ENCODE results near the gene ARAF.
"Not testable (repeated sequence)": the region's sequence is repeated elsewhere in the genome, so short reads cannot be mapped to it uniquely, and the experiment has no call there.

Gene ARAF

GRCh38 chrX:47560934-47561658 lies at the start of gene ARAF:
Gene ARAF, plus strand, starts transcription at chrX:47561205. Its CDS starts 1,763 bp downstream, at chrX:47562968.
- peak; percentile 90 for DNase-seq

DNA sequence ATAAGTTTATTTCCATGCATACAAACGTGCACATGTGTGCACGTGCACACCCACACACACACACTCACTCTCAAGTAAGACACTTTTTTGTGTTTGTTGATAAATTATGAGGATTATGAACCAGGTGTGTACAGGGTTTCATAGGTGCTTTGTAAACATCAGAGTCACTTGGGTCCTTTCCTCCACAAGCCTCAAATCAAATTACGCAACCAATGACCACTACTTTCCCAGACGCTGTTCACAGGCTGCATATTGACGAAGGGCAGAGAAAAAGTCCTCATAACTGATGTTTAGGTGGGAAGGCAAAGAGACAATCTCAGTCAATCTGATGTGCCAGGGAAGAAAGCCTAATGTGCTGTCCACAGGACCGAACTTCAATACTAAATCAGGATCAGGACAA lies 48.6 kb upstream of the ARAF start:
- DNase-seq = not testable (repeated sequence)

DNA sequence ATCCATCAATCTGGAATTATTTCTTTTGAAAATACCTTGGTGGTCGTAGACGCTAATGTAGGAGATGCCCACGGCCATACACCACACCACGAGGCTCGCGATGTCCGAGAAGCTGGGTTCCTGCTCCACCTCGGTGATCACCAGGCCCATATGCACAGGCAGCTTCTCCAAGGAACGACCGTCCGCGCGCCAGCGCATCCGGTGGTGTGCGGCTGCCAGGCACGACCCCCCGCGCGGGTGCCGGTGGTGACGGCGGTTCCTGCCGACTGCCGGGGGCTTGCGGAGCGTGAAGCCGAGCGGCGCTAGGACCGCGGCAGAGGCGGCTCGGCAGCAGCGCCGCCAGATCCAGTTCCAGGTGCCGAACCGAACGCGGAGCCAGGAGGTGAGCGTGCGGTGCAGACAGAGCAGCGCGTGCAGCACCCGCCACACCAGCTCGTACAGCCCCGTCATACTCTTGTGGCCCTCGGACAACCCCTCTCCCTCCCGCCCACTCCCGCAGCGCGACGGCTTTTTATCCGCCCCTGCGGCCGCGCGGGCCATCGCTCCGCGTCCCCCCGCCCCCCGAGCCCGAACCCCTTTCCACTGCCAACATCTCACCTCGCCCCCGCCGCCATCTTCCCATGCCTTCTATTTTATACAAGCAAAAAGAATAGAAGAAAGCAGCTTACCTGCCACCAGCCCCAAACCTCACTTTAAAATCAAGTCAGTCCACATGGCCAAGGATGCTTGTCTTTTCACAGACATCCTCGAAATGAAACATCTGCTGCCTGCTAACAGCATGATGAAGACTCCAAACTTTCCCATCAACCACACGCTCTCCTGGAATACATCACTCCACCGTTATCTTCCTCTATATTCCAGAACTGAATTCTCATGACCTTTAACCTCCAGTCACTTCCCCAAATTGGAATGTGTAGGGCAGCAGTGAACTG lies 47.7 kb upstream of the ARAF start:
- not testable (repeated sequence) for DNase-seq

DNA sequence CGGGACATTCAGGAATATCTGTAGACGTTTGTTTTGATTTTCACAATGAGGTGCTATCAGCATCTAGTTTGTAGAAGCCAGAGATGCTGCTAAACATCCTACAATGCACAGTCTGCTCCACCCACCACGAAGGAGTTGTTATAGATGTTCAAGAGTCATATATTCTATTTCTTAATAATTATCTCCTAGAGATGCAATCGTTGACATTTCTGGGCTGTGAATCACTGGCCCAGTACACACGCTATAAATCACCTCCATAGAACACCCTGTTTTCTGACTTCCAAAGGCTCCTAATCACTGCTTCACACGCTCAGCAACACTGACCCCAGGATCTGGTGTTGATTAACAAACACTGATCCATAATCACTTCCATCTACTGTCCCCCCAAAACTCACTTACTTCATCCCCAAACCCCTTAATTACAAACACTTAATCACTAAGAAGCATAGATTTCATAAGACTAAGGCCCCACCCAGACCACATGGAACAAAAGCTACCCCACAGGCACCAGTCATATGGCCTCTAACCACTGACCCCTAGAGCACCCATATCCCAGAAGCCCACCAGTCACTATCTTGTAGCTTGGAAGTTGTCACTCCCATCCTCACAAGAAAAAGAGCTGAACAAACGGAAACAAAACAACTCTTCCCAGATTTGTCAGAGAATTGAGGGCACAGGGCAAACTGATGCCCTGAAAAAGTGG lies 46.3 kb upstream of the ARAF start:
- no peak for DNase-seq

DNA sequence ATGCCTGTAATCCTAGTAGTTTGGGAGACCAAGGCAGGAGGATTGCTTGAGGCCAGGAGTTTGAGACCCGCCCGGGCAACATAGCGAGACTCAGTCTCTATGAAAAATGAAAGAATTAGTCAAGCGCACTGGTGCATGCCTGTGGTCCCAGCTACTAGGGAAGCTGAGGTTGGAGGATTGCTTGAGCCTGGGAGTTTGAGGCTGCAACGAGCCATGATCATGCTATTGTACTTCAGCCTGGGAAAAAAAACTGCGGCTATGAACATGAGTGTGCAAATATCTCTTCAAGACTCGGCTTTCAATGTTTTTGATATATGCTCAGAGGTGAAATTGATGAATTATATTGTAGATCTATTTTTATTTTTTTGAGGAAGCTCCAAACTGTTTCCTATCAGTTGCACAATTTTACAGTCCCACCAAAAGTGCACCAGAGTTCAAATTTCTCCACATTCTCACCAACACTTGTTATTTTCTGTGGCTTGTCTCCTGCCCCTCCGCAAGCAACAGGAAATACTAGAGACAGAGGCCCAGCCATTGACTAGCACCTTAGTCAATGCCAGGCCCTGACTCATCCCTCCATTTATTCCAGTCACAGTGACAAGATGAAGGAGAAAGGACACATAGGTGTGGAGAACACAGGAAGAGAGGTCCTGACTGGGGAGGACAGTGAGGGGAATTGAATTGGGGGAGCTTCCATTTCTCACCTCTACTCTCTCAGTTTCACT lies 44.9 kb upstream of the ARAF start:
- no peak for DNase-seq

DNA sequence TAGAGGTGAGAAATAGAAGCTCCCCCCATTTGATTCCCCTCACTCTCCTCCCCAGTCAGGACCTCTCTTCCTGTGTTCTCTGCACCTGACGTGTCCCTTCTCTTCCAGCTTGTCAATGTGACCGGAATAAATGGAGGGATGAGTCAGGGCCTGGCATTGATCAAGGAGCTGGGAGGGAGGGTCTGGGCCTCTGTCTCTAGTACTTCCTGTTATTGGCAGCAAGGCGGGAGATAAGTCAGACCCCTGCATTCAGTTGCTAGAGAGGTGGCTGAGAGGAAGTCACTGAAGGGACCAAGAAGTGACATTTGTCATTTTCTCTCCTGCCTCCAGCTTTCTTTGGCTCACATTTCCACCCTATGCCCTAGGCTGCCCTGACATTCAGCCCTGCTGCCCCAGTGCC lies 42.9 kb upstream of the ARAF start:
- no peak for DNase-seq

DNA sequence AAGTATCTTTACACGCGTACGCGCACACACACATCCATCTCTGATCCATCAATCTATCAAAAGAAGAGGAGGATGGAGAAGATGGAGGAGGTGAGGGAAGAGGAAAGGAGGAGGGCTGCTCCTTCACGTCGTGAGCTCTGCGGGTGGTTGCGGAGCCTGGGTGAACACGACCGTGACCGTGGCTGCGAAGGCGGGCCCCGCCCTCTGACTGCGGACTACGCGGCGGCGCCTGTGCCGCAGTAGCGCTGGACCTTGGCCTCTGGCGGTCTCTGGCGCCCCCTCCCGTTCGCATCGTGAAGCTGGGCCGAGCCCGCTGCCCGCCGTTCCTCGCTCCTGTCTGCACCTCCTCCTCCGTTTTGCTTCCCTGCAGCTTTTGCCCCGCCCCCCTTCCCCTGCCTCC lies 37.7 kb upstream of the ARAF start:
- peak; percentile 54 for DNase-seq

GRCh38 chrX:47523713-47524166 lies 37.3 kb upstream of the ARAF start:
- no peak for DNase-seq

DNA sequence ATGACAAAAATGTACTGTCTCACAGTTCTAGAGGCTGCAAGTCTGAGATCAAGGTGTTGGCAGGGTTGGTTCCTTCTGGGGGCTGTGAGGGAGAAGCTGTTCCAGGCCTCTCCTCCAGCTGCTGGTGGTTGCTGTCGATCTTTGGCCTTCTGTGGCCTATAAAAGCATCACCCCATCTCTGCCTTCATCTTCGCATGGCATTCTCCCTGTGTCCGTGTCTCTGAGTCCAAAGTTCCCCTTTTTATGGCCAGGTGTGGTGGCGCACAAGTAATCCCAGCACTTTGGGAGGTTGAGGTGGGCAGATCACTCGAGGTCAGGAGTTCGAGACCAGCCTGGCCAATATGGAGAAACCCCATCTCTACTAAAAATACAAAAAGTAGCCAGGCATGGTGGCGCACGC lies 31.5 kb upstream of the ARAF start:
- no peak for DNase-seq

DNA sequence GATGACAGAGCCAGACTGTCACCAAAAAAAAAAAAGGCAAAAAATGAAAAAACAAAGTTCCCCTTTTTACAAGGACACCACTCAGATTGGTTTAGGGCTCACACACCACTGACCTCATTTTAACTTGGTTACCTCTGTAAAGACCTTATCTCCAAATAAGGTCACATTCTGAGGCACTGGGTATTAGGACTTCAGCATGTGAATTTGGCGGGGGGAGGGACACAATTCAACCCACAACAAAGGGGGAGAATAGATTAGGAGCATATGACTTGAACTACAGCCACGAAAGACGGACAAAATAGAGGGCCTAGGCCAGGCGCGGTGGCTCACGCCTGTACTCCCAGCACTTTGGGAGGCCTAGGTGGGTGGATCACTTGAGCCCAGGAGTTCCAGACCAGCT lies 31.0 kb upstream of the ARAF start:
- no peak for DNase-seq

GRCh38 chrX:47539860-47540259 lies 21.1 kb upstream of the ARAF start:
- no peak for DNase-seq

DNA sequence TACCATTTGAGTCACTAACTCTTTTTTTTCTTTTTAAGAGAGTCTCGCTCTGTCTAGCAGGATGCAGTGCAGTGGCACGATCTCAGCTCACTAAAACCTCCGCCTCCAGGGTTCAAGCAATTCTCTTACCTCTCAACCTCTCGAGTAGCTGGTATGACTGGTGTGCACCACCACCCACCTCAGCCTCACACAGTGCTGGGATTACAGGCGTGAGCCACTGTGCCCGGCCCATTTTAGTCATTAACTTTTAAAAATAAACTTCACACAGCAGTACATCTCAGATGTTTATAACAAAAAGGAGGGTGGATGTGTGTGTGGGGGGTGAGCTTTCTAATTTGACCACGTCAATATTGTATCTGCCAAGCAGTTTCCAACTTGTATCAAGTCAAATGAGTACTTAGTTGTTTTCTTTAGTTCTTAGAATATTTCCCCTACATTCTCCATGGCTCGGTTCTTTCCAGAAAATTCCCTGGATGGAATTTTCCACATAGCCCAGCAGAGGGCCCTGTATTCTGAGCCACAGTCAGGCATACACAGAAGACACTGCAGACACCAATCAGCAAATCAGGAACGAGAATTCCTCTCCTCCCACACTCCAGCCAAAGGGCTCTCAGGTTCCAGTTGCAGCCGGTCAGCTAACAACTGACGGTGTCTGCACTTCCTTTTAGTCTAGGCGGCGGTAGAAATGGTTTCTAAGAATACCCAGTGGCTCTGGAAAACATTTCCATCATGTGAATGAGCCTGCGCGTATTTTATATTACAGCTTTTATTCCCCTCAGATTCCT lies 20.1 kb upstream of the ARAF start:
- peak; percentile 62 for DNase-seq

- DNase-seq = no peak
Observed at GRCh38 chrX:47543496-47543895, 17.5 kb upstream of the ARAF start.

DNA sequence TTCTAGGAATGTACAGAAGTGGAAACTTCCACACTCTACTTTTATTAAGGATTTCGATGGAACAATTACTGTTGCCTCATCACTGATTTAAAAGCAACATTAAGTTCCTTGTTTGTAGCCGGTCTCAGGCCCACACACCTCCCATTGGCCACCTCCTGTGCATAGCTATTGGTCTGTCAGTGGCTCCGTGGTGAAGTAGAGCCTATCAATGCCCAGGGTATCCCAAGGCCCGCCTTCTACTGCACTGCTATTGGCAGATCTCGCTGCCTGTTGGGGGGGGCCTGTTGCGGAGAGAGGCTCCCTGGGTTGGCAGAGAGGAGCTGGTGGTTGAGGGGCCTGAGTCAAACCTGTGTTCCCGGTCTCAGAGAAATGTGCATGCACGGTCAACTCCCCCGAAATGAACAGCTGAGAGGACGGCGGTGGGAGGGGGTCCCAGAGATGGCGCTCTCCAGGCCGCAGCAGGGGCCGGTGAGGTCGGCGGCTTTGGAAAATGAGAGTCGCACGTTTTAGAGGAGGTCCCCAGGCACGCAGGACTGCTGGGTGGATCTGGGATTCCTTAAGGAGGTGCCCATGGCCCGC lies 4.9 kb upstream of the ARAF start:
- DNase-seq = peak; percentile 84

GRCh38 chrX:47558436-47558835 lies 2.6 kb upstream of the ARAF start:
- DNase-seq = no peak

DNA sequence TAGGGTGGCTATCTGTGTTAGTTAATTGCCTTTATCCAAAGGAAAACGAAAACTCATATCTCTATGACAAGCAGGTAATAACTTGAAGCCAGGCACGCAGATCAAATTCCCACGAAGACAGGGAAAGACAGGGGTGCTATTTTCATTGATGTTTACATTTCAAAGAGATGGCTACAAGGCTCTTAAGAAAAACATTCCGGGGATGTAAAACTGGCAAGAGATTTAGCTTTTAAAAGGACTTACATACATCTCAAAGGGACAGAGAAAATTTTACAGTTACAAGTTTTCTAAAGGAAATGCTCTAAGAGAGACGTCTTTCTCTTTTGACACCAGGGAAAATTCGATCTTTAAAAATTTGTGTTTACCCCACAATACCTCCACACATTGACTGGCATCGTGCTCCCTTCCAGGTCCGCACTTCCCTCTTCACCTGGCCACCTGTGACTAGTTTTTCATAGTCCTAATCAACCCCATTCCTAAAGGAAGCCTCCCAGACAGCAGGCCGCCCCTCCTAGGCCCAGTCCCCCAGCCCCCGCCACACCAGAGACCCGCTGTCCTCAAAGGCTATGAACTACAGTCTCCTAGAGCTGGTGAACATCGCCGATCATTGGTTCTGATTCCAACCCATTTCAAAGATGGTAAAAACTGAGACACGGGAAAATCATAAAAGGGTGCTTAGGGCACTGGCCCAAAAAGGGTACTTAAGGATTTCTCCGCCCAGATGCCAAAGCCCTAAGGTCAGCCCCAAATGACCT lies 649 bp upstream of the ARAF start:
- DNase-seq = no peak

DNA sequence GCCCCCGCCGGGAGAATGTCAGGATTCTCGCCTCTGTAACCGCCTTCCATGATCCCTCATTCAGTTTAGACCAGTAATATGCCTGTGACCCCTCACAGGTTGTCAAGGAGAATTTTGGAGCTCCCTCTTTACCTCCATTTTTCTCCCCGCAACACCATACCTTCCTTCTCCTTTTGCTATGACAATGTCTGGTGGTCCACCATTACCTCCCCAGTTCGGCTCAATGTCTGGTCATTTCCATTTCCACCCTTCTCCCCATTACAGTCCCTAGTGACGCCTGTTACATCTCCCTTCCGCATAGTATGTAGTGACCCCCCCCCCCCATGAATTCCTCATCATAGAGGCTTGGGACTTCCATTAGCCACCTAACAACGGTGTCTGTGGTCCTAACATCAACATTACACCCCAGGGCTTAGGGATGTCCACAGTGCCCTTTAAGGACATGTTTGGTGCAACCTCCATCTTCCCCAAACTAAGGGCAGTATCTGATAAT lies 700 bp downstream of the ARAF start:
- DNase-seq = no peak

GRCh38 chrX:47562615-47563243 lies 1.7 kb downstream of the ARAF start:
- DNase-seq = no peak

GRCh38 chrX:47563801-47564315 lies 2.9 kb downstream of the ARAF start:
- no peak for DNase-seq
